HEK293T (cell line): Measurements from ENCODE around the gene FBP2.

Experiments used
- CTCF ChIA-PET: fragments of 350-600 bp; formaldehyde crosslinking; extraction: SDS; loops from one replicate; lab custom pipeline; 2021; ENCODE audit warnings: antibody characterized with exemption, inconsistent platforms; lab: Yijun Ruan, JAX
- POLR2A ChIA-PET: fragments of 350-600 bp; formaldehyde crosslinking; extraction: SDS; loops from one replicate; lab custom pipeline; 2020; ENCODE audit warnings: antibody characterized with exemption, inconsistent platforms; lab: Yijun Ruan, JAX
- DNase-seq: peaks from one replicate; pipeline ENCODE4 v3.0.0; 2012; ENCODE audit warnings: mixed read lengths; ENCODE audit errors: extremely low spot score
- ARNT ChIP-seq: fragments of 450-650 bp; IDR thresholded peaks from 2 replicates; pipeline ENCODE4 v1.6.1; 2017; ENCODE audit warnings: mild to moderate bottlenecking
- BHLHE40 ChIP-seq: fragments of 450-650 bp; IDR thresholded peaks from 2 replicates; pipeline ENCODE4 v1.6.1; 2016; ENCODE audit warnings: mild to moderate bottlenecking, moderate library complexity, borderline replicate concordance
- CTBP1 ChIP-seq: fragments of 450-650 bp; IDR thresholded peaks from 2 replicates; pipeline ENCODE4 v1.6.1; 2016; ENCODE audit warnings: borderline replicate concordance
- ELF4 ChIP-seq: fragments of 450-650 bp; IDR thresholded peaks from 2 replicates; pipeline ENCODE4 v1.6.1; 2017; ENCODE audit warnings: antibody characterized with exemption
- FOXA1 ChIP-seq: fragments of 450-650 bp; IDR thresholded peaks from 2 replicates; pipeline ENCODE4 v1.6.1; 2016; ENCODE audit warnings: mild to moderate bottlenecking
- FOXK2 ChIP-seq: fragments of 450-650 bp; IDR thresholded peaks from 2 replicates; pipeline ENCODE4 v1.6.1; 2016; ENCODE audit warnings: mild to moderate bottlenecking
- FOXM1 ChIP-seq: fragments of 450-650 bp; IDR thresholded peaks from 2 replicates; pipeline ENCODE4 v1.6.1; 2017; ENCODE audit warnings: mild to moderate bottlenecking, borderline replicate concordance
- HDGF ChIP-seq: fragments of 450-650 bp; IDR thresholded peaks from 2 replicates; pipeline ENCODE4 v1.6.1; 2017; ENCODE audit warnings: antibody characterized with exemption, borderline replicate concordance
- L3MBTL2 ChIP-seq: fragments of 450-650 bp; conservative IDR thresholded peaks from 2 replicates; pipeline ENCODE4 v1.6.1; 2016; ENCODE audit warnings: mild to moderate bottlenecking
- LEF1 ChIP-seq: fragments of 450-650 bp; IDR thresholded peaks from 2 replicates; pipeline ENCODE4 v1.6.1; 2017; ENCODE audit warnings: mild to moderate bottlenecking, borderline replicate concordance
- NFRKB ChIP-seq: fragments of 450-650 bp; IDR thresholded peaks from 2 replicates; pipeline ENCODE4 v1.6.1; 2016; ENCODE audit warnings: mild to moderate bottlenecking, moderate library complexity
- SP1 ChIP-seq: fragments of 450-650 bp; IDR thresholded peaks from 2 replicates; pipeline ENCODE4 v1.6.1; 2017
- SUZ12 ChIP-seq: fragments of 450-650 bp; IDR thresholded peaks from 2 replicates; pipeline ENCODE4 v1.6.1; 2016; ENCODE audit warnings: mild to moderate bottlenecking
- TARDBP ChIP-seq: fragments of 450-650 bp; IDR thresholded peaks from 2 replicates; pipeline ENCODE4 v1.6.1; 2016
- ZNF384 ChIP-seq: fragments of 450-650 bp; IDR thresholded peaks from 2 replicates; pipeline ENCODE4 v1.6.1; 2016
- TF ChIP-seq, protein P1 (sequence below): fragments of 450-650 bp; IDR thresholded peaks from 2 replicates; pipeline ENCODE4 v1.6.1; 2016

FBP2 gene

GRCh38 chr9:94638335-94639060, 44.9 kb upstream of the FBP2 start:
- DNase-seq = no peak
- ChIA-PET POLR2A (no interaction called here), CTCF (no interaction called here)
- TF ChIP-seq ZNF384 = no peak
- TF ChIP-seq FOXA1 = no peak

DNA sequence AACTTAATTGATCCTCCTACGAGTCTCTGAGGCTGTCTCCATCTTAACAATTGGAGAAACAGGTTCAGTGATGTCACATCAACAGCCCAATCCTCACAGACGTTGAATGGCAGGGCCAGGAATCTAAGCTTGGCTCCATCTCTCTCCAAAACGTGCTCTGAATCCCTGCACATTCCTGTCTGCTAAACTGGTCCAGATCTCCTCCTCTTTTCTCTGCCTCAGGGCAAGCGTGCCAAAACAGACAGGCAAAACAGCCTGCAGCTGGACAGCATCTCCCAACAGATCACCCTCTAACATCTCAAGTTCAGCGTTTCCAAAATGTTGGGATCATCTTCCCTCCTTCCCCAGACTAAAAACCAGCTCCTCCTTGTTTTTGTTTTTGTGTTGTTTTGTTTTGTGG, 39.1 kb upstream of the FBP2 start:
- no peak for TF ChIP-seq FOXM1
- TF ChIP-seq, protein P1, sequence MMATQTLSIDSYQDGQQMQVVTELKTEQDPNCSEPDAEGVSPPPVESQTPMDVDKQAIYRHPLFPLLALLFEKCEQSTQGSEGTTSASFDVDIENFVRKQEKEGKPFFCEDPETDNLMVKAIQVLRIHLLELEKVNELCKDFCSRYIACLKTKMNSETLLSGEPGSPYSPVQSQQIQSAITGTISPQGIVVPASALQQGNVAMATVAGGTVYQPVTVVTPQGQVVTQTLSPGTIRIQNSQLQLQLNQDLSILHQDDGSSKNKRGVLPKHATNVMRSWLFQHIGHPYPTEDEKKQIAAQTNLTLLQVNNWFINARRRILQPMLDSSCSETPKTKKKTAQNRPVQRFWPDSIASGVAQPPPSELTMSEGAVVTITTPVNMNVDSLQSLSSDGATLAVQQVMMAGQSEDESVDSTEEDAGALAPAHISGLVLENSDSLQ = no peak
- TF ChIP-seq SUZ12 = no peak
- ChIA-PET CTCF (interaction anchor here (0.6 kb wide), 1 partner anchor 27 kb away, joined by 5 read pairs; no protein-coding TSS in a partner anchor), POLR2A (interaction anchor here (0.6 kb wide), 1 partner anchor 9 kb away, joined by 3 read pairs; no protein-coding TSS in a partner anchor)
- DNase-seq = no peak

DNA sequence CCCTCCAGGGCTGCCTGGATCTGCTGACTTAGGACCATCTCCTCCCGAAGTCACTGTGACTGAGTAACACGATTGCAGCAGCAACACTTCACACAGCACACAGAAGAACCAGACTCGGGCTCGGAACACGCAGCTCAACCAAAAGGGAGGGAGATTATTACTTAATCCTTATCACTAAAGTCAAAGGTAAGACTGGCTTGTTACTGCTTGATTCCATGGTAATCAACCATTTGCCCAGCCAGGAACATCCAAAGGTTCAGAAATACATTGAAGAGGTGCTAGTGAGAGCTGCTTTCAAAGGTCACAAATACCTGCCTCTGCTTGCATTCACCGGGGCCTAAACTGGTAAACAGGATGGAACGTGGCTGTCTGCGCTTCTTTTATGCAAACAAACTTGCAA, 38.0 kb upstream of the FBP2 start:
- ChIA-PET CTCF (interaction anchor here (0.6 to 1.1 kb wide), 3 partner anchors 617 to 1362 kb away, joined by 3 to 4 read pairs (median 3); no protein-coding TSS in a partner anchor), POLR2A (no interaction called here)
- TF ChIP-seq, protein P1 = no peak
- no peak for TF ChIP-seq ELF4
- no peak for TF ChIP-seq BHLHE40
- no peak for TF ChIP-seq TARDBP
- no peak for TF ChIP-seq ARNT
- no peak for TF ChIP-seq LEF1
- TF ChIP-seq L3MBTL2 = no peak
- TF ChIP-seq ZNF384 = no peak
- TF ChIP-seq SUZ12 = no peak
- TF ChIP-seq FOXM1 = no peak
- no peak for TF ChIP-seq SP1
- no peak for TF ChIP-seq CTBP1
- TF ChIP-seq FOXA1 = no peak
- TF ChIP-seq NFRKB = no peak
- TF ChIP-seq FOXK2 = no peak
- no peak for TF ChIP-seq HDGF
- DNase-seq = no peak

DNA sequence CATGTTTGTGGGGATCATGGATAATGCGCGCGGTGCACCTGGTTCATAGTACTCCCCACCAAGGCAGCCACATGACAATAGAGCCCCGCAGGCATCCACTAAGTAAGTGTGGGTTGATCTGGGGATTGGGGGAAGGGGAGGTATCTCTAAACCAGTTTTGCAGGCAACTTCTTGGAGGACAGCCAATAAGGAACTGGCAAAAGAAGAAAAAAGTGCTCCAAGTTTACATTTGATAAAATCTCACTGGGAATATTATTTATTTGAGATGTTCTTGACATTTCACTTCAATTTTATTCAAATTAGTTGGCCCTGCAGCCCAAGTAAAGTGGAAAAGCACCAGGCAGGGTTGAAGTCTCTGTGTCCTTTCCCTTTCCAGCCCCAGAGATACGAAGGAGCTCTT, 37.2 kb upstream of the FBP2 start:
- ChIA-PET CTCF (interaction anchor here (0.6 to 1.1 kb wide), 2 partner anchors 617 to 1361 kb away, joined by 3 read pairs; no protein-coding TSS in a partner anchor), POLR2A (no interaction called here)
- DNase-seq = no peak
- TF ChIP-seq FOXA1 (no peak), BHLHE40 (no peak)

GRCh38 chr9:94630281-94630680, 36.7 kb upstream of the FBP2 start:
- CTCF ChIA-PET = no interaction called here

GRCh38 chr9:94627287-94627686, 33.7 kb upstream of the FBP2 start:
- ChIA-PET POLR2A (no interaction called here), CTCF (no interaction called here)
- no peak for DNase-seq
- TF ChIP-seq BHLHE40 (no peak), L3MBTL2 (no peak), FOXK2 (no peak)

More at GRCh38 chr9:94630281-94630680, 36.7 kb upstream of the FBP2 start:
- DNase-seq = no peak
- TF ChIP-seq L3MBTL2 (no peak), TARDBP (no peak), BHLHE40 (no peak), FOXK2 (no peak), SP1 (no peak), ELF4 (no peak)
- TF ChIP-seq, protein P1 = no peak
- POLR2A ChIA-PET = no interaction called here

GRCh38 chr9:94625835-94626234, 32.2 kb upstream of the FBP2 start:
- TF ChIP-seq HDGF = no peak
- no peak for TF ChIP-seq CTBP1
- TF ChIP-seq FOXK2 = no peak
- no peak for TF ChIP-seq SP1
- no peak for TF ChIP-seq BHLHE40
- TF ChIP-seq NFRKB = no peak
- no peak for TF ChIP-seq TARDBP
- TF ChIP-seq ELF4 = no peak
- no peak for TF ChIP-seq L3MBTL2
- no peak for TF ChIP-seq LEF1
- no peak for TF ChIP-seq FOXM1
- TF ChIP-seq, protein P1 = no peak
- no peak for TF ChIP-seq ZNF384
- no peak for TF ChIP-seq FOXA1
- POLR2A ChIA-PET = no interaction called here
- CTCF ChIA-PET = no interaction called here
- no peak for DNase-seq
